Colonic mucosa (tissue), 4 donors: ENCODE results near the gene COL4A2. TPM values are rescaled to one million over a fixed set of nuclear protein-coding genes. Genes with fewer than 3 reads are reported as not detected.

Experiments used
- DNase-seq: peaks from one replicate; pipeline ENCODE4 v3.0.0-alpha.2; 2020
- H3K27ac ChIP-seq: fragments of 200-600 bp; one replicate; pipeline ENCODE4 v1.8.0; 2021
- H3K27me3 ChIP-seq: fragments of 200-600 bp; one replicate; pipeline ENCODE4 v1.8.0; 2021
- H3K36me3 ChIP-seq: fragments of 200-600 bp; one replicate; pipeline ENCODE4 v1.8.0; 2021
- H3K4me1 ChIP-seq: fragments of 200-600 bp; one replicate; pipeline ENCODE4 v1.8.0; 2021; ENCODE audit warnings: mild to moderate bottlenecking
- H3K4me3 ChIP-seq: fragments of 200-600 bp; one replicate; pipeline ENCODE4 v1.8.0; 2021
- H3K9ac ChIP-seq, 2 donors: one replicate each; pipeline ENCODE4 v1.7.0; 2013; ENCODE audit warnings: control low read depth in 2 of 2, low read depth in 2 of 2, low read length in 2 of 2
- H3K9me3 ChIP-seq: fragments of 200-600 bp; one replicate; pipeline ENCODE4 v1.8.0; 2021
- CTCF ChIP-seq: fragments of 200-600 bp; IDR thresholded peaks from one replicate; pipeline ENCODE4 v1.8.0; 2022; ENCODE audit warnings: antibody characterized with exemption, mild to moderate bottlenecking
- intact Hi-C: fragments of 100-400 bp; cut with DNase I; formaldehyde crosslinking; loops from one replicate; pipeline ENCODE4 v1.14.1; 2022
- total RNA-seq, 2 donors: library from RNA; stranded (reverse); fragmentation: NEBNext Ultra II Directional in 1 of 2; extraction: Animal tissue kit (Norgen Biotek cat#: 25700) in 1 of 2; gene quantifications; one replicate each; pipeline ENCODE4 v1.2.1, GENCODE V29; 2021
- donor health status: healthy.
- donor health status: DM: no; HTN: no; CAD: no.
- donor health status: DM: no; HTN: no; CAD: no.

Gene COL4A2
- total RNA-seq, 2 donors from 2014 or later: 61.1 to 111 TPM

- no peak for DNase-seq
- intact Hi-C loops: loop anchor here (10.0 kb wide), 1 partner anchor 117 kb away; no protein-coding TSS in a partner anchor
- Histone ChIP-seq H3K4me1 (no peaks in the 10 kb centered on the region), H3K27me3 (no peaks in the 10 kb centered on the region), H3K4me3 (no peak overlapping the region), H3K9me3 (no peaks in the 10 kb centered on the region), H3K27ac (no peak overlapping the region), H3K36me3 (no peaks in the 10 kb centered on the region), H3K9ac (no peak overlapping the region)
- no peak for TF ChIP-seq CTCF
Measured at GRCh38 chr13:110457361-110457760, 150.3 kb downstream of the COL4A2 start.

- Histone ChIP-seq H3K4me3 (no peak overlapping the region), H3K36me3 (no peaks in the 10 kb centered on the region), H3K9me3 (no peaks in the 10 kb centered on the region), H3K4me1 (no peaks in the 10 kb centered on the region), H3K9ac (no peak overlapping the region), H3K27me3 (no peaks in the 10 kb centered on the region), H3K27ac (no peak overlapping the region)
- no peak for DNase-seq
- intact Hi-C loops: loop anchor here (10.0 kb wide), 1 partner anchor 117 kb away; no protein-coding TSS in a partner anchor
- no peak for TF ChIP-seq CTCF
Measured at GRCh38 chr13:110458017-110458416, 150.9 kb downstream of the COL4A2 start.

- no peak overlapping the region for H3K9ac ChIP-seq
- TF ChIP-seq CTCF: no peak
- H3K27me3 ChIP-seq: no peaks in the 10 kb centered on the region
- H3K4me1 ChIP-seq: no peaks in the 10 kb centered on the region
- H3K9me3 ChIP-seq: no peaks in the 10 kb centered on the region
- H3K27ac ChIP-seq: no peak overlapping the region
- intact Hi-C loops: loop anchor here (10.0 kb wide), 1 partner anchor 116 kb away; no protein-coding TSS in a partner anchor
- no peak for DNase-seq
- H3K36me3 ChIP-seq: no peaks in the 10 kb centered on the region
- no peak overlapping the region for H3K4me3 ChIP-seq
Measured at GRCh38 chr13:110458594-110459365, 151.7 kb downstream of the COL4A2 start.

GRCh38 chr13:110462091-110462490 is 155.0 kb downstream of the COL4A2 start:
- Histone ChIP-seq H3K36me3 (no peaks in the 10 kb centered on the region), H3K27ac (no peak overlapping the region)

GRCh38 chr13:110463156-110463555 is 156.1 kb downstream of the COL4A2 start:
- TF ChIP-seq CTCF: no peak
- H3K36me3 ChIP-seq: no peaks in the 10 kb centered on the region

More at GRCh38 chr13:110462091-110462490, 155.0 kb downstream of the COL4A2 start:
- DNase-seq: no peak
- Histone ChIP-seq H3K4me1 (no peaks in the 10 kb centered on the region), H3K9ac (no peak overlapping the region), H3K9me3 (no peaks in the 10 kb centered on the region), H3K27me3 (no peaks in the 10 kb centered on the region), H3K4me3 (no peak overlapping the region)
- TF ChIP-seq CTCF: no peak
- intact Hi-C loops: no loop called here

More at GRCh38 chr13:110463156-110463555, 156.1 kb downstream of the COL4A2 start:
- DNase-seq: no peak
- Histone ChIP-seq H3K27me3 (no peaks in the 10 kb centered on the region), H3K4me1 (no peaks in the 10 kb centered on the region), H3K9ac (no peak overlapping the region), H3K27ac (no peak overlapping the region), H3K9me3 (no peaks in the 10 kb centered on the region), H3K4me3 (no peak overlapping the region)
- intact Hi-C loops: no loop called here
